H9 (cell line): ENCODE measurements around the gene HMGB4. TPM values are rescaled to one million over a fixed set of nuclear protein-coding genes. Genes with fewer than 3 reads are reported as not detected.

Experiments used
- DNase-seq: peaks from one replicate; pipeline ENCODE4 v3.0.0-alpha.2; 2017
- H2AFZ ChIP-seq: one replicate; pipeline ENCODE4 v1.6.1; 2013; ENCODE audit warnings: mild to moderate bottlenecking, low read length, control low read depth, moderate library complexity
- H2AK5ac ChIP-seq: 2 replicates; pipeline ENCODE4 v1.6.1; 2013; ENCODE audit warnings: low read length, control low read depth, mixed read lengths; ENCODE audit not compliant: insufficient read length
- H2BK120ac ChIP-seq: one replicate; pipeline ENCODE4 v1.6.1; 2013; ENCODE audit warnings: low read depth, mild to moderate bottlenecking, low read length, control low read depth, inconsistent platforms; ENCODE audit not compliant: poor library complexity, severe bottlenecking
- H2BK12ac ChIP-seq: 2 replicates; pipeline ENCODE4 v1.6.1; 2013; ENCODE audit warnings: low read length, control low read depth, mixed read lengths, low read depth; ENCODE audit not compliant: insufficient read length
- H2BK15ac ChIP-seq: 2 replicates; pipeline ENCODE4 v1.6.1; 2013; ENCODE audit warnings: low read depth, low read length, control low read depth
- H2BK20ac ChIP-seq: one replicate; pipeline ENCODE4 v1.6.1; 2013; ENCODE audit warnings: low read depth, mild to moderate bottlenecking, low read length, control low read depth, inconsistent platforms; ENCODE audit not compliant: poor library complexity, severe bottlenecking
- H2BK5ac ChIP-seq: 2 replicates; pipeline ENCODE4 v1.6.1; 2013; ENCODE audit warnings: low read length, control low read depth, mixed read lengths; ENCODE audit not compliant: insufficient read length
- H3K14ac ChIP-seq: 2 replicates; pipeline ENCODE4 v1.6.1; 2013; ENCODE audit warnings: low read length, control low read depth; ENCODE audit not compliant: insufficient read depth
- H3K18ac ChIP-seq: 2 replicates; pipeline ENCODE4 v1.6.1; 2013; ENCODE audit warnings: low read depth, mild to moderate bottlenecking, mixed read lengths, low read length, control low read depth; ENCODE audit not compliant: insufficient read length
- H3K23ac ChIP-seq: 2 replicates; pipeline ENCODE4 v1.6.1; 2013; ENCODE audit warnings: low read length, control low read depth, mixed read lengths, low read depth; ENCODE audit not compliant: insufficient read length
- H3K23me2 ChIP-seq: 2 replicates; pipeline ENCODE4 v1.6.1; 2013; ENCODE audit warnings: low read depth, mild to moderate bottlenecking, mixed read lengths, low read length, control low read depth; ENCODE audit not compliant: insufficient read length, poor library complexity, severe bottlenecking
- H3K27ac ChIP-seq: 2 replicates; pipeline ENCODE4 v1.5.1; 2013; ENCODE audit warnings: low read length, control low read depth, mixed read lengths, low read depth; ENCODE audit not compliant: insufficient read length
- H3K27me3 ChIP-seq: 2 replicates; pipeline ENCODE4 v1.6.1; 2013; ENCODE audit warnings: low read length, control low read depth, inconsistent platforms; ENCODE audit not compliant: insufficient read depth
- H3K4ac ChIP-seq: 2 replicates; pipeline ENCODE4 v1.6.1; 2013; ENCODE audit warnings: low read depth, mild to moderate bottlenecking, control low read depth, inconsistent platforms, low read length, moderate library complexity
- H3K4me1 ChIP-seq: 2 replicates; pipeline ENCODE4 v1.6.1; 2013; ENCODE audit warnings: low read length, control low read depth, inconsistent platforms; ENCODE audit not compliant: insufficient read depth
- H3K4me2 ChIP-seq: 2 replicates; pipeline ENCODE4 v1.6.1; 2013; ENCODE audit warnings: low read length, control low read depth, mixed read lengths; ENCODE audit not compliant: insufficient read length, insufficient read depth
- H3K56ac ChIP-seq: 2 replicates; pipeline ENCODE4 v1.6.1; 2013; ENCODE audit warnings: low read depth, mild to moderate bottlenecking, mixed read lengths, low read length, control low read depth; ENCODE audit not compliant: insufficient read length
- H3K79me1 ChIP-seq: 2 replicates; pipeline ENCODE4 v1.6.1; 2013; ENCODE audit warnings: low read depth, mild to moderate bottlenecking, moderate library complexity, low read length, control low read depth, inconsistent platforms; ENCODE audit not compliant: insufficient read depth, poor library complexity, severe bottlenecking
- H3K79me2 ChIP-seq: 2 replicates; pipeline ENCODE4 v1.6.1; 2013; ENCODE audit warnings: low read length, control low read depth, inconsistent platforms; ENCODE audit not compliant: insufficient read depth
- H3K9ac ChIP-seq: 2 replicates; pipeline ENCODE4 v1.6.1; 2013; ENCODE audit warnings: low read length, control low read depth, mixed read lengths; ENCODE audit not compliant: insufficient read length; ENCODE audit errors: extremely low read depth
- H3K9me3 ChIP-seq: one replicate; pipeline ENCODE4 v1.6.1; 2013; ENCODE audit warnings: low read depth, low read length, inconsistent platforms; ENCODE audit not compliant: control insufficient read depth
- H3T11ph ChIP-seq: one replicate; pipeline ENCODE4 v1.6.1; 2013; ENCODE audit warnings: mild to moderate bottlenecking, low read length, control low read depth, inconsistent platforms
- H4K20me1 ChIP-seq: one replicate; pipeline ENCODE4 v1.6.1; 2013; ENCODE audit not compliant: control insufficient read depth, insufficient read length, insufficient read depth
- H4K5ac ChIP-seq: 2 replicates; pipeline ENCODE4 v1.6.1; 2013; ENCODE audit warnings: low read depth, mild to moderate bottlenecking, mixed read lengths, low read length, control low read depth; ENCODE audit not compliant: insufficient read length
- H4K8ac ChIP-seq: replicated peaks from 2 replicates; pipeline ENCODE4 v1.6.1; 2013; ENCODE audit warnings: low read length, control low read depth, mixed read lengths, low read depth; ENCODE audit not compliant: insufficient read length
- H4K91ac ChIP-seq: 2 replicates; pipeline ENCODE4 v1.6.1; 2013; ENCODE audit warnings: low read depth, mild to moderate bottlenecking, moderate library complexity, mixed read lengths, low read length, control low read depth; ENCODE audit not compliant: insufficient read length
- H3K27ac Mint-ChIP-seq, 3 experiments: 2 replicates in 2 of 3; 3 replicates in 1 of 3; pipeline ENCODE4 v1.8.0; 2020 to 2021; ENCODE audit warnings: mixed read lengths in 3 of 3, mild to moderate bottlenecking in 1 of 3, moderate library complexity in 1 of 3
- H3K27me3 Mint-ChIP-seq: 2 replicates; pipeline ENCODE4 v1.8.0; 2021; ENCODE audit warnings: low read depth, mild to moderate bottlenecking, moderate library complexity, mixed read lengths
- H3K36me3 Mint-ChIP-seq, 3 experiments: 2 replicates in 2 of 3; 3 replicates in 1 of 3; pipeline ENCODE4 v1.8.0; 2020 to 2021; ENCODE audit warnings: low read depth in 3 of 3, mixed read lengths in 3 of 3; ENCODE audit not compliant: insufficient read depth in 1 of 3
- H3K4me1 Mint-ChIP-seq, 2 experiments: 2 replicates each; pipeline ENCODE4 v1.8.0; 2020; ENCODE audit warnings: mixed read lengths in 2 of 2
- H3K4me3 Mint-ChIP-seq, 2 experiments: 2 replicates in 1 of 2; 3 replicates in 1 of 2; pipeline ENCODE4 v1.8.0; 2020 to 2021; ENCODE audit warnings: mild to moderate bottlenecking in 2 of 2, mixed read lengths in 2 of 2, moderate library complexity in 1 of 2
- H3K9me3 Mint-ChIP-seq, 2 experiments: 2 replicates in 1 of 2; 3 replicates in 1 of 2; pipeline ENCODE4 v1.8.0; 2020; ENCODE audit warnings: mild to moderate bottlenecking in 2 of 2, mixed read lengths in 2 of 2, moderate library complexity in 1 of 2
- WGBS: extraction: QIAGEN DNeasy Blood & Tissue Kit; methylation state at CpG from one replicate; pipeline ENCODE4 v1.1.7; 2013; ENCODE audit warnings: missing lambda C conversion rate, low lambda C conversion rate, mixed read lengths; ENCODE audit not compliant: insufficient read length; ENCODE audit errors: extremely low coverage; 5-methylcytosine and 5-hydroxymethylcytosine counted together
- total RNA-seq: library from RNA; stranded (reverse); gene quantifications from 2 replicates; pipeline ENCODE4 v1.2.1, GENCODE V29; 2021
- TF ChIP-seq, protein P1 (sequence below): fragments of 200-600 bp; sonication (generic); conservative IDR thresholded peaks from 3 replicates; pipeline ENCODE4 v1.8.0; 2021; ENCODE audit warnings: antibody characterized with exemption, mild to moderate bottlenecking

HMGB4 gene
- total RNA-seq, 1 experiment from 2014 or later, result not detected

DNA sequence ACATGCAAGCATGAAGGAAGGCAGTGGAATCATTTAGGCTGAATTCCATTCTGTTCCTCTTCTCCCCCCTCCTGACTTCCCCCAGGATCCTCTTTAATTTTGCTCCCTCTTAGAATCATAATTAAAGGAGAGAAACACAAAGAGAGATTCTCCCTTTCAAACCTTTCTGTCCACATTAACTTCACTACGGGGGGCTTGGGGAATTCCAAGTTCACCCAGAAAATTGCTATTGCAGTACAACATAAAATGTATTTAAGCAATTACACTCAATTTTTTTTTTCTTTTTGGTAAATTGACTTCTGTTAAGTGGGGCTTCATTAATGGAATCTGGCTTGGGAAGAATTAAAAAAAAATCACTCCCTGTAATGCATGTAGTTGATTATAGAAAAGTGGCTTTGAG lies 13.4 kb upstream of the HMGB4 start:
- H4K5ac ChIP-seq, result no peak overlapping the region
- WGBS, result no CpG with 5 or more reads among the region's 1 CpG
- no peaks in the 10 kb centered on the region for H3K79me2 ChIP-seq
- no peaks in the 10 kb centered on the region for H3K9me3 ChIP-seq
- no peak overlapping the region for H2AK5ac ChIP-seq
- no peak overlapping the region for H2BK15ac ChIP-seq
- H3K27me3 ChIP-seq, result no peaks in the 10 kb centered on the region
- no peak overlapping the region for H3K9ac ChIP-seq
- Mint-ChIP-seq H3K4me1 (peaks cover 25 to 30% of the 10 kb centered on the region in 2 experiments), H3K4me3 (no peak overlapping the region), H3K27me3 (no peaks in the 10 kb centered on the region; the same call in 1 of the 2 replicates), H3K9me3 (no peaks in the 10 kb centered on the region), H3K36me3 (no peaks in the 10 kb centered on the region; a peak in 2 of 7 replicates), H3K27ac (no peak overlapping the region)
- no peaks in the 10 kb centered on the region for H4K20me1 ChIP-seq
- H2BK120ac ChIP-seq, result no peak overlapping the region
- no peak overlapping the region for H3K27ac ChIP-seq
- H2BK12ac ChIP-seq, result no peak overlapping the region
- H3K23me2 ChIP-seq, result no peaks in the 10 kb centered on the region
- H2BK5ac ChIP-seq, result no peak overlapping the region
- H4K91ac ChIP-seq, result no peak overlapping the region
- H2BK20ac ChIP-seq, result no peak overlapping the region
- no peak overlapping the region for H3K14ac ChIP-seq
- H4K8ac ChIP-seq, result no peak overlapping the region
- H3K56ac ChIP-seq, result no peak overlapping the region
- H3K79me1 ChIP-seq, result no peaks in the 10 kb centered on the region
- no peak overlapping the region for H2AFZ ChIP-seq
- H3T11ph ChIP-seq, result no peak overlapping the region
- H3K4me2 ChIP-seq, result no peak overlapping the region
- H3K4ac ChIP-seq, result no peak overlapping the region
- H3K23ac ChIP-seq, result no peak overlapping the region
- H3K18ac ChIP-seq, result no peak overlapping the region
- H3K4me1 ChIP-seq, result peaks cover 6% of the 10 kb centered on the region; the same call in 1 of the 2 replicates
- TF ChIP-seq, protein P1, sequence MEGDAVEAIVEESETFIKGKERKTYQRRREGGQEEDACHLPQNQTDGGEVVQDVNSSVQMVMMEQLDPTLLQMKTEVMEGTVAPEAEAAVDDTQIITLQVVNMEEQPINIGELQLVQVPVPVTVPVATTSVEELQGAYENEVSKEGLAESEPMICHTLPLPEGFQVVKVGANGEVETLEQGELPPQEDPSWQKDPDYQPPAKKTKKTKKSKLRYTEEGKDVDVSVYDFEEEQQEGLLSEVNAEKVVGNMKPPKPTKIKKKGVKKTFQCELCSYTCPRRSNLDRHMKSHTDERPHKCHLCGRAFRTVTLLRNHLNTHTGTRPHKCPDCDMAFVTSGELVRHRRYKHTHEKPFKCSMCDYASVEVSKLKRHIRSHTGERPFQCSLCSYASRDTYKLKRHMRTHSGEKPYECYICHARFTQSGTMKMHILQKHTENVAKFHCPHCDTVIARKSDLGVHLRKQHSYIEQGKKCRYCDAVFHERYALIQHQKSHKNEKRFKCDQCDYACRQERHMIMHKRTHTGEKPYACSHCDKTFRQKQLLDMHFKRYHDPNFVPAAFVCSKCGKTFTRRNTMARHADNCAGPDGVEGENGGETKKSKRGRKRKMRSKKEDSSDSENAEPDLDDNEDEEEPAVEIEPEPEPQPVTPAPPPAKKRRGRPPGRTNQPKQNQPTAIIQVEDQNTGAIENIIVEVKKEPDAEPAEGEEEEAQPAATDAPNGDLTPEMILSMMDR, result no peak
- DNase-seq, result no peak
